HG03457 (cell line): ENCODE data around the gene CCDC102A.

Experiments used
- ATAC-seq: cut with Tn5 transposase; IDR thresholded peaks from one replicate; pipeline ENCODE4 v1.9.1; 2021; ENCODE audit warnings: moderate number of reproducible peaks; ENCODE audit not compliant: unreplicated experiment

The CCDC102A gene

GRCh38 chr16:57468346-57468745, 68.0 kb downstream of the CCDC102A start:
- ATAC-seq: no peak

- no peak for ATAC-seq
Measured at GRCh38 chr16:57464523-57464922, 71.8 kb downstream of the CCDC102A start.

GRCh38 chr16:57462978-57463362, 73.4 kb downstream of the CCDC102A start:
- peak; percentile 11 for ATAC-seq

- peak; percentile 81 for ATAC-seq
Measured at GRCh38 chr16:57462209-57462977, 74.0 kb downstream of the CCDC102A start, which contains the start of gene POLR2C. TSS of gene POLR2C (plus strand) at chr16:57462679. CDS start at chr16:57462725, 46 bp downstream.
